ENCODE results near the gene PPDPF.
"Not testable (repeated sequence)": the region's sequence is repeated elsewhere in the genome, so short reads cannot be mapped to it uniquely, and the experiment has no call there.

Gene PPDPF

GRCh38 chr20:63561624-63562396, 41.2 kb downstream of the PPDPF start:
- DNase-seq (ENCODE audit: low read depth in 3 of 3, low spot score in 1 of 3) = no peak

GRCh38 chr20:63562461-63563224, 42.1 kb downstream of the PPDPF start:
- DNase-seq (ENCODE audit: low read depth in 3 of 3, low spot score in 1 of 3) = no peak

GRCh38 chr20:63563225-63563935, 42.8 kb downstream of the PPDPF start:
- DNase-seq (ENCODE audit: low read depth in 3 of 3, low spot score in 1 of 3) = no peak

GRCh38 chr20:63564036-63564810, 43.7 kb downstream of the PPDPF start:
- DNase-seq (ENCODE audit: low read depth in 3 of 3, low spot score in 1 of 3) = no peak

GRCh38 chr20:63565021-63565698, 44.6 kb downstream of the PPDPF start:
- DNase-seq (ENCODE audit: low read depth in 3 of 3, low spot score in 1 of 3) = no peak

- DNase-seq (ENCODE audit: low read depth in 3 of 3, low spot score in 1 of 3) = no peak
Observed at GRCh38 chr20:63565699-63566335, 45.3 kb downstream of the PPDPF start.

GRCh38 chr20:63566395-63567135, 46.0 kb downstream of the PPDPF start:
- DNase-seq (ENCODE audit: low read depth in 3 of 3, low spot score in 1 of 3) = no peak

GRCh38 chr20:63567136-63567385, 46.5 kb downstream of the PPDPF start:
- DNase-seq (ENCODE audit: low read depth in 3 of 3, low spot score in 1 of 3) = no peak

- DNase-seq (ENCODE audit: low read depth in 3 of 3, low spot score in 1 of 3) = no peak
Observed at GRCh38 chr20:63567386-63568169, 47.0 kb downstream of the PPDPF start.

GRCh38 chr20:63568170-63568981, 47.8 kb downstream of the PPDPF start:
- DNase-seq (ENCODE audit: low read depth in 3 of 3, low spot score in 1 of 3) = no peak

- DNase-seq (ENCODE audit: low read depth in 3 of 3, low spot score in 1 of 3) = no peak
Observed at GRCh38 chr20:63568986-63569949, 48.7 kb downstream of the PPDPF start.

- DNase-seq (ENCODE audit: low read depth in 3 of 3, low spot score in 1 of 3) = no peak
Observed at GRCh38 chr20:63570281-63571086, 49.9 kb downstream of the PPDPF start.

- not testable (repeated sequence) for DNase-seq (ENCODE audit: low read depth in 3 of 3, low spot score in 1 of 3)
Observed at GRCh38 chr20:63571087-63571478, 50.5 kb downstream of the PPDPF start.

Measured in stimulated activated CD4-positive, alpha-beta T cell treated with anti-CD3 and anti-CD28 coated beads, TNF-alpha, amount 100 ng/mL, for 1 hour (primary cell).